Peyer's patch (tissue), 4 donors: ENCODE measurements around the gene ANTXR1. TPM values are rescaled to one million over a fixed set of nuclear protein-coding genes. Genes with fewer than 3 reads are reported as not detected.

ENCODE experiments used
- DNase-seq, 3 donors: peaks; one replicate each; pipeline ENCODE4 v3.0.0-alpha.2; 2017 to 2019
- H3K27ac ChIP-seq, 4 donors: fragments of 200-600 bp; sonication (generic); one replicate each; pipeline ENCODE4 v1.5.1; 2016 to 2019
- H3K27me3 ChIP-seq, 2 donors: fragments of 200-600 bp; sonication (generic); one replicate each; pipeline ENCODE4 v1.5.1; 2019
- H3K36me3 ChIP-seq, 3 donors: fragments of 200-600 bp; sonication (generic); one replicate each; pipeline ENCODE4 v1.5.1; 2016 to 2019
- H3K4me1 ChIP-seq, 4 donors: fragments of 200-600 bp; sonication (generic); one replicate each; pipeline ENCODE4 v1.5.1; 2016 to 2019
- H3K4me3 ChIP-seq, 4 donors: fragments of 200-600 bp; sonication (generic); 1 replicate in 3 of 4; 2 replicates in 1 of 4; pipeline ENCODE4 v1.5.1; 2016 to 2019; ENCODE audit warnings: mild to moderate bottlenecking in 1 of 4
- H3K9me3 ChIP-seq, 4 donors: fragments of 200-600 bp; sonication (generic); one replicate each; pipeline ENCODE4 v1.5.1; 2016 to 2019; ENCODE audit warnings: mild to moderate bottlenecking in 1 of 4
- CTCF ChIP-seq, 6 experiments: fragments of 450-650 bp in 4 of 6; fragments of 200-600 bp in 2 of 6; sonication (generic) in 1 of 6; IDR thresholded peaks; one replicate each; pipeline ENCODE4 v1.5.1; 2017 to 2019; ENCODE audit warnings: antibody characterized with exemption in 6 of 6, mild to moderate bottlenecking in 3 of 6, moderate library complexity in 1 of 6
- POLR2A ChIP-seq, 2 donors: fragments of 450-650 bp; IDR thresholded peaks; one replicate each; pipeline ENCODE4 v1.5.1; 2017; ENCODE audit warnings: antibody characterized with exemption in 2 of 2, mild to moderate bottlenecking in 2 of 2, moderate library complexity in 2 of 2
- total RNA-seq, 4 donors: library from RNA; depleted of rRNA; stranded (reverse); fragments of >200 nt; gene quantifications; one replicate each; pipeline ENCODE4 v1.1.0, GENCODE V29; 2016

Gene ANTXR1
- total RNA-seq, 4 donors from 2014 or later: 5.4 to 39.6 (median 25.0) TPM

GRCh38 chr2:69081757-69082156, 68.8 kb downstream of the ANTXR1 start:
- TF ChIP-seq POLR2A (IDR thresholded peaks at IDR 0.05) (no peak), CTCF (IDR thresholded peaks at IDR 0.05) (no peak)
- DNase-seq: no peak
- peak overlapping the region; percentile 19 to 71 (median 50) for H3K27ac ChIP-seq
- H3K4me3 ChIP-seq: no peak overlapping the region
- H3K36me3 ChIP-seq: no peaks in the 10 kb centered on the region
- no peaks in the 10 kb centered on the region for H3K9me3 ChIP-seq
- H3K4me1 ChIP-seq: peaks cover 0 to 9% (median 2%) of the 10 kb centered on the region in 4 donors
- H3K27me3 ChIP-seq: no peaks in the 10 kb centered on the region

- DNase-seq: peak in 2 of 3 donors; percentile 34 to 60
- Histone ChIP-seq H3K27me3 (no peaks in the 10 kb centered on the region), H3K9me3 (no peaks in the 10 kb centered on the region), H3K4me1 (peaks cover 0 to 9% (median 2%) of the 10 kb centered on the region in 4 donors), H3K36me3 (no peaks in the 10 kb centered on the region), H3K4me3 (no peak overlapping the region), H3K27ac (peak overlapping the region; percentile 22 to 71 (median 50))
- TF ChIP-seq CTCF (IDR thresholded peaks at IDR 0.05) (no peak), POLR2A (IDR thresholded peaks at IDR 0.05) (no peak)
Observed at GRCh38 chr2:69082430-69082997, 69.5 kb downstream of the ANTXR1 start.

- Histone ChIP-seq H3K27me3 (no peaks in the 10 kb centered on the region), H3K4me1 (peaks cover 0 to 9% (median 2%) of the 10 kb centered on the region in 4 donors), H3K36me3 (no peaks in the 10 kb centered on the region), H3K9me3 (no peaks in the 10 kb centered on the region), H3K27ac (peak overlapping the region; percentile 7 to 71 (median 36)), H3K4me3 (no peak overlapping the region)
- no peak for DNase-seq
- no peak for TF ChIP-seq POLR2A (IDR thresholded peaks at IDR 0.05)
Observed at GRCh38 chr2:69083235-69083748, 70.3 kb downstream of the ANTXR1 start.

- Histone ChIP-seq H3K4me3 (no peak overlapping the region), H3K27me3 (no peaks in the 10 kb centered on the region), H3K9me3 (no peaks in the 10 kb centered on the region), H3K27ac (no peak overlapping the region), H3K4me1 (peaks cover 0 to 9% (median 2%) of the 10 kb centered on the region in 4 donors), H3K36me3 (no peaks in the 10 kb centered on the region)
- DNase-seq: no peak
- TF ChIP-seq CTCF (IDR thresholded peaks at IDR 0.05) (no peak), POLR2A (IDR thresholded peaks at IDR 0.05) (no peak)
Observed at GRCh38 chr2:69084492-69084891, 71.5 kb downstream of the ANTXR1 start.

- H3K9me3 ChIP-seq: no peaks in the 10 kb centered on the region
- DNase-seq: no peak
- TF ChIP-seq CTCF (IDR thresholded peaks at IDR 0.05) (no peak), POLR2A (IDR thresholded peaks at IDR 0.05) (no peak)
- H3K27me3 ChIP-seq: no peaks in the 10 kb centered on the region
- H3K27ac ChIP-seq: no peak overlapping the region
- H3K4me3 ChIP-seq: no peak overlapping the region
- H3K36me3 ChIP-seq: no peaks in the 10 kb centered on the region
- peaks cover 0 to 9% (median 2%) of the 10 kb centered on the region in 4 donors for H3K4me1 ChIP-seq
Observed at GRCh38 chr2:69086466-69086865, 73.5 kb downstream of the ANTXR1 start.

GRCh38 chr2:69087211-69087911, 74.4 kb downstream of the ANTXR1 start:
- DNase-seq: no peak
- H3K36me3 ChIP-seq: no peaks in the 10 kb centered on the region
- no peaks in the 10 kb centered on the region for H3K27me3 ChIP-seq
- peak overlapping the region in 1 of 4 donors; percentile 13 for H3K27ac ChIP-seq
- no peaks in the 10 kb centered on the region for H3K9me3 ChIP-seq
- TF ChIP-seq CTCF (IDR thresholded peaks at IDR 0.05) (no peak), POLR2A (IDR thresholded peaks at IDR 0.05) (no peak)
- no peak overlapping the region for H3K4me3 ChIP-seq
- peaks cover 0 to 5% (median 2%) of the 10 kb centered on the region in 4 donors for H3K4me1 ChIP-seq
